Stimulated activated naive B cell treated with anti-CD40 and anti-IgM and Interleukin-4, amounts not matched to agents 10 μg/mL and 1 μg/mL and 100 μg/mL, for 72 hours (primary cell): ENCODE measurements around the gene WLS.

Experiments
- ATAC-seq, 2 donors: fragments of 150-1000 bp; cut with Tn5 transposase; replicated peaks; 2 replicates each; pipeline ENCODE4 v1.10.0; 2021; ENCODE audit warnings: moderate library complexity in 1 of 2
- DNase-seq: peaks from one replicate; pipeline ENCODE4 v3.0.0; 2021
- H3K27ac Mint-ChIP-seq: one replicate; pipeline ENCODE4 v1.8.0; 2022; ENCODE audit warnings: mild to moderate bottlenecking, mixed read lengths
- H3K27me3 Mint-ChIP-seq, 2 donors: one replicate each; pipeline ENCODE4 v1.8.0; 2022; ENCODE audit warnings: mixed read lengths in 2 of 2
- H3K36me3 Mint-ChIP-seq, 2 donors: one replicate each; pipeline ENCODE4 v1.8.0; 2022; ENCODE audit warnings: mixed read lengths in 2 of 2, mild to moderate bottlenecking in 1 of 2
- H3K4me1 Mint-ChIP-seq, 2 donors: one replicate each; pipeline ENCODE4 v1.8.0; 2022; ENCODE audit warnings: mixed read lengths in 2 of 2, mild to moderate bottlenecking in 1 of 2
- H3K4me3 Mint-ChIP-seq, 2 donors: one replicate each; pipeline ENCODE4 v1.8.0; 2022; ENCODE audit warnings: mild to moderate bottlenecking in 2 of 2, mixed read lengths in 2 of 2, moderate library complexity in 1 of 2
- H3K9me3 Mint-ChIP-seq, 2 donors: one replicate each; pipeline ENCODE4 v1.8.0; 2022; ENCODE audit warnings: mixed read lengths in 2 of 2, mild to moderate bottlenecking in 1 of 2

Gene WLS

GRCh38 chr1:68111519-68112436 is 120.5 kb downstream of the WLS start:
- no peaks in the 10 kb centered on the region for H3K36me3 Mint-ChIP-seq
- no peak for DNase-seq
- H3K27me3 Mint-ChIP-seq: peaks cover 9 to 15% of the 10 kb centered on the region in 2 donors
- no peak overlapping the region for H3K27ac Mint-ChIP-seq
- peak; percentile 57 to 79 for ATAC-seq
- H3K9me3 Mint-ChIP-seq: no peaks in the 10 kb centered on the region
- no peak overlapping the region for H3K4me3 Mint-ChIP-seq
- H3K4me1 Mint-ChIP-seq: peaks cover 0 to under 1% of the 10 kb centered on the region in 2 donors

- no peak for DNase-seq
These were observed 124.6 kb downstream of the WLS start for GRCh38 chr1:68107771-68108170.

GRCh38 chr1:68103884-68104554 is 128.3 kb downstream of the WLS start:
- Mint-ChIP-seq H3K27me3 (peaks cover 9 to 13% of the 10 kb centered on the region in 2 donors), H3K9me3 (no peaks in the 10 kb centered on the region)
- no peak for DNase-seq

More at GRCh38 chr1:68107771-68108170, 124.6 kb downstream of the WLS start:
- H3K27ac Mint-ChIP-seq: no peak overlapping the region
- H3K4me3 Mint-ChIP-seq: no peak overlapping the region
- H3K36me3 Mint-ChIP-seq: no peaks in the 10 kb centered on the region
- H3K4me1 Mint-ChIP-seq: no peaks in the 10 kb centered on the region
- no peaks in the 10 kb centered on the region for H3K9me3 Mint-ChIP-seq
- H3K27me3 Mint-ChIP-seq: peaks cover 8 to 14% of the 10 kb centered on the region in 2 donors
- ATAC-seq: no peak

GRCh38 chr1:68103011-68103545 is 129.2 kb downstream of the WLS start:
- Mint-ChIP-seq H3K36me3 (no peaks in the 10 kb centered on the region), H3K27ac (no peak overlapping the region)

More at GRCh38 chr1:68103884-68104554, 128.3 kb downstream of the WLS start:
- H3K27ac Mint-ChIP-seq: no peak overlapping the region
- no peak overlapping the region for H3K4me3 Mint-ChIP-seq
- no peaks in the 10 kb centered on the region for H3K4me1 Mint-ChIP-seq
- ATAC-seq: no peak
- no peaks in the 10 kb centered on the region for H3K36me3 Mint-ChIP-seq

GRCh38 chr1:68101829-68102228 is 130.5 kb downstream of the WLS start:
- Mint-ChIP-seq H3K4me1 (no peaks in the 10 kb centered on the region), H3K4me3 (no peak overlapping the region), H3K27ac (no peak overlapping the region), H3K9me3 (no peaks in the 10 kb centered on the region), H3K27me3 (peaks cover 14 to 16% of the 10 kb centered on the region in 2 donors), H3K36me3 (no peaks in the 10 kb centered on the region)
- ATAC-seq (no peak), DNase-seq (no peak)

More at GRCh38 chr1:68103011-68103545, 129.2 kb downstream of the WLS start:
- H3K9me3 Mint-ChIP-seq: no peaks in the 10 kb centered on the region
- H3K27me3 Mint-ChIP-seq: peaks cover 10 to 16% of the 10 kb centered on the region in 2 donors
- H3K4me1 Mint-ChIP-seq: no peaks in the 10 kb centered on the region
- ATAC-seq (no peak), DNase-seq (no peak)
- H3K4me3 Mint-ChIP-seq: no peak overlapping the region

GRCh38 chr1:68100571-68100970 is 131.8 kb downstream of the WLS start:
- DNase-seq (no peak), ATAC-seq (no peak)
- Mint-ChIP-seq H3K27ac (no peak overlapping the region), H3K27me3 (peaks cover 12 to 14% of the 10 kb centered on the region in 2 donors), H3K36me3 (no peaks in the 10 kb centered on the region), H3K9me3 (no peaks in the 10 kb centered on the region), H3K4me3 (no peak overlapping the region), H3K4me1 (no peaks in the 10 kb centered on the region)

GRCh38 chr1:68093737-68094136 is 138.6 kb downstream of the WLS start:
- no peaks in the 10 kb centered on the region for H3K9me3 Mint-ChIP-seq
- peaks cover under 1 to 20% of the 10 kb centered on the region in 2 donors for H3K27me3 Mint-ChIP-seq
- H3K4me3 Mint-ChIP-seq: no peak overlapping the region
- H3K4me1 Mint-ChIP-seq: no peaks in the 10 kb centered on the region
- DNase-seq: no peak
- no peak for ATAC-seq
- no peaks in the 10 kb centered on the region for H3K36me3 Mint-ChIP-seq
- no peak overlapping the region for H3K27ac Mint-ChIP-seq

GRCh38 chr1:68087184-68087583 is 145.1 kb downstream of the WLS start:
- Mint-ChIP-seq H3K27ac (no peak overlapping the region), H3K27me3 (peaks cover 0 to 12% of the 10 kb centered on the region in 2 donors), H3K9me3 (peaks cover 6% of the 10 kb centered on the region in 2 donors), H3K4me1 (no peaks in the 10 kb centered on the region), H3K4me3 (no peak overlapping the region), H3K36me3 (no peaks in the 10 kb centered on the region)
- ATAC-seq (no peak), DNase-seq (no peak)

GRCh38 chr1:68085752-68086151 is 146.6 kb downstream of the WLS start:
- ATAC-seq: no peak
- Mint-ChIP-seq H3K9me3 (peaks cover 6% of the 10 kb centered on the region in 2 donors), H3K4me1 (no peaks in the 10 kb centered on the region), H3K27ac (no peak overlapping the region), H3K36me3 (no peaks in the 10 kb centered on the region), H3K27me3 (peaks cover 6 to 15% of the 10 kb centered on the region in 2 donors), H3K4me3 (no peak overlapping the region)
- DNase-seq: no peak

GRCh38 chr1:68083686-68084085 is 148.6 kb downstream of the WLS start:
- no peaks in the 10 kb centered on the region for H3K4me1 Mint-ChIP-seq
- no peak overlapping the region for H3K4me3 Mint-ChIP-seq
- no peak overlapping the region for H3K27ac Mint-ChIP-seq
- ATAC-seq (no peak), DNase-seq (no peak)
- peaks cover 6% of the 10 kb centered on the region in 2 donors for H3K9me3 Mint-ChIP-seq
- H3K27me3 Mint-ChIP-seq: peaks cover 9 to 15% of the 10 kb centered on the region in 2 donors
- H3K36me3 Mint-ChIP-seq: no peaks in the 10 kb centered on the region

GRCh38 chr1:68081775-68082283 is 150.5 kb downstream of the WLS start:
- Mint-ChIP-seq H3K27ac (no peak overlapping the region), H3K27me3 (peaks cover 16 to 20% of the 10 kb centered on the region in 2 donors), H3K4me1 (no peaks in the 10 kb centered on the region), H3K4me3 (no peak overlapping the region), H3K36me3 (no peaks in the 10 kb centered on the region), H3K9me3 (peaks cover 6 to 10% of the 10 kb centered on the region in 2 donors)
- no peak for ATAC-seq
- no peak for DNase-seq

- Mint-ChIP-seq H3K4me3 (no peak overlapping the region), H3K4me1 (no peaks in the 10 kb centered on the region), H3K9me3 (peaks cover 11 to 15% of the 10 kb centered on the region in 2 donors), H3K27ac (no peak overlapping the region), H3K36me3 (no peaks in the 10 kb centered on the region), H3K27me3 (peaks cover 21 to 25% of the 10 kb centered on the region in 2 donors)
- DNase-seq: no peak
- ATAC-seq: no peak
These were observed 153.7 kb downstream of the WLS start for GRCh38 chr1:68078647-68079046.
